ENCODE data around the gene UFSP1.
A peak's percentile ranks its signal among the peaks of the same experiment; 100 is the strongest.

Gene UFSP1

GRCh38 chr7:100885440-100886141, 3.9 kb downstream of the UFSP1 start:
- no peak for TF ChIP-seq CTCF (conservative IDR thresholded peaks at IDR 0.05; ENCODE audit: low read depth, low read length)
- no peak for DNase-seq (ENCODE audit: low read depth)
- H3K4me3 ChIP-seq (ENCODE audit: low read depth, low read length) = no peak overlapping the region

DNA sequence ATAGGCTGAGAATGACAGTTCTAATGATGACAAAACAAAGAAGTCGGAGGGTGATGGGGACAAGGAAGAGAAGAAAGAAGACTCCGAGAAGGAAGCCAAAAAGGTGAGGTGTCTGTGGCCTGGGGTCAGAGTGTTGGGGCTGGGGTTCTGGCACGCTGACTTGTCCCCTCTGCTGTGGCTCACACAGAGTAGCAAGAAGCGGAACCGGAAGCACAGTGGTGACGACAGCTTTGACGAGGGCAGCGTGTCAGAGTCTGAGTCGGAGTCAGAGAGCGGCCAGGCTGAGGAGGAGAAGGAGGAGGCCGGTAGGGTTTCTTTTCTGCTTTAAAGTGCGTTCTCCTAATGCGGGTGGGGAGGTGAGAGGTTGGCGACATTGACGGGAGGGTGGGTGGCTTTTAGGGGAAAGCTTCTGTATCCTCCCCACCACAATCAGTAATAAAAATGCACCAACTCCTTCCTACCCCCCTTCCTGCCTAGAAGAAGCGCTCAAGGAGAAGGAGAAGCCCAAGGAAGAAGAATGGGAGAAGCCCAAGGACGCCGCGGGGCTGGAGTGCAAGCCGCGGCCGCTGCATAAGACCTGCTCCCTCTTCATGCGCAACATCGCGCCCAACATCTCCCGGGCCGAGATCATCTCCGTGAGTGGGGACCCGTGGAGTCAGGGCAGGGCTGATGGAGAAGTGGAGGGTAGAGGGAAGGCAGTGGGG, 4.6 kb downstream of the UFSP1 start:
- no peak for TF ChIP-seq CTCF (conservative IDR thresholded peaks at IDR 0.05; ENCODE audit: low read depth, low read length)
- H3K4me3 ChIP-seq (ENCODE audit: low read depth, low read length) = no peak overlapping the region
- DNase-seq (ENCODE audit: low read depth) = peak; percentile 23

DNA sequence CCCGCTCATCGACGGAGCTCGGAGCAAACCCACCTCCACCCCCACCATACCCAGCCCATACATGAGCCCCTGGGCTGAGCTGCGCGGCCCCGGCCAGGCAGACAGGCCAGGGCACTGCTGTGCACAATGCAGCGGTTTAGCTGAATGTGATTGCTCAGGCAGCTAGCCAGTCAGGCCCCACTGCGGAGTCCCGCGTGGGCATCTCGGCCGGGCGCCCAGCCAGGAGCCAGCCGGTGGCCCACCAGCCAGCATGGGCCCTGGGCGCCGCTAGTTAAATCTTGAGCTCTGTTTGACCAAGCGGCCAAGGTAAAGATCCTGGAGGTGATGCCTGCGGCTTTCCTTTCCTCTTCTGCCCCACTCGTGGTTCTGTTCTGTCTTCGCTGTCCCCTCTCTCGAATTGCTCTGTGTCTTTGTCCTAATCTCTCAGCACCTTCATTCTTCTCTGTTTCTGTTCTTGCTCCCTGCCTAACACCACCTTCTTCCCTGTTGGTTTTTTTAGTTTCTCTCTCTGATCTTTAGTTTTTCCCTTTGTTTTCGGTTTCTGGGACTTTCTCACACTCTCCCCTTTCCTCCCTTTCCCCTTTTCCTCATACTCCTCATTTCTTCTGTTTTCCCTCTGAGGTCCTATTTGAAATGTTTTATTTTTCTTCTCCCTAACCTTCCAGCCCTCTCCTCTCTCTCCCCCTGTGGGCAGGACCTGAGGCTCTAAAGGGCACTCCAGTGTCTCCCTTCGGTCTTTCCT, 6.6 kb downstream of the UFSP1 start:
- DNase-seq (ENCODE audit: low read depth) = no peak
- no peak for TF ChIP-seq CTCF (conservative IDR thresholded peaks at IDR 0.05; ENCODE audit: low read depth, low read length)
- H3K4me3 ChIP-seq (ENCODE audit: low read depth, low read length) = no peak overlapping the region

DNA sequence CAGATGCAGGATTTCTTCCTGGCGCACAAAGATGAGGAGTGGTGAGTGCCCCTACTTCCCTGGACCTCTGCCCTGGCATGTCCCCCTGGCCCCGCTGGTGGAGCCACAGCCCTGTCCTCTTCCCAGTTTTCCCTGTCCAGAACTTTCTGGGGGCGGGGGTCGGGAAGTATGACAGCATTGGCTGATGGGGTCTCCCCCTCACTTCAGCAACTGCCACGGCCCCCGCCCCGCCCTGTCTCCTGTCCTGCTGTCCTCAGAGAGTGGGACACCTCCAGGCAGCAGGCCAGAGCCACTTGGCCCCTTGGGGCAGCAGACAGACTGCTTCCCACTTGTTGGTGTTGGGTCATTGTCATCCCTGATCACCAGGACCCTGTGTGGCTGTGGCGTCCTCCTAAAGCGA, 7.3 kb downstream of the UFSP1 start:
- no peak overlapping the region for H3K4me3 ChIP-seq (ENCODE audit: low read depth, low read length)
- no peak for TF ChIP-seq CTCF (conservative IDR thresholded peaks at IDR 0.05; ENCODE audit: low read depth, low read length)
- DNase-seq (ENCODE audit: low read depth) = no peak

DNA sequence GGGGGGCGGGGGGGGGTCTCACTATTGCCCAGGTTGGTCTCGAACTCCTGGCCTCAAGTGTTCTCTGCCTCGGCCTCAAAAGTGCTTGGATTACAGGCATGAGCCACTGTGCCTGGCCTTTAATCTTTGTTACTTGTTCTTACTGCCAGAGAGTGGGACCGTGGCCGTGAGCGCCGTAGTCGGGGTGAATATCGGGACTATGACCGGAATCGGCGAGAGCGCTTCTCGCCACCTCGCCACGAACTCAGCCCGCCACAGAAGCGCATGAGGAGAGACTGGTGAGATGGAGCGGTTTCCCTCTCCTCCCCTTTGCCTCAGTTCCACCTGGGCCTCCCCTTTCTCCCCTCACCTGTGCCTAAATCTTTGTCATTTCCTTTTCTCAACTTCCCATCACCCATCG, 8.4 kb downstream of the UFSP1 start:
- no peak overlapping the region for H3K4me3 ChIP-seq (ENCODE audit: low read depth, low read length)
- no peak for TF ChIP-seq CTCF (conservative IDR thresholded peaks at IDR 0.05; ENCODE audit: low read depth, low read length)
- no peak for DNase-seq (ENCODE audit: low read depth)

GRCh38 chr7:100880645-100881044, 8.9 kb downstream of the UFSP1 start:
- DNase-seq (ENCODE audit: low read depth) = no peak

More at GRCh38 chr7:100880645-100881044, 8.9 kb downstream of the UFSP1 start:
- H3K4me3 ChIP-seq (ENCODE audit: low read depth, low read length) = no peak overlapping the region
- TF ChIP-seq CTCF (conservative IDR thresholded peaks at IDR 0.05; ENCODE audit: low read depth, low read length) = no peak
